Coronary artery (tissue), 2 donors: ENCODE results near the gene TNS3.

Experiments used
- DNase-seq: peaks from one replicate; pipeline ENCODE4 v3.0.0-alpha.2; 2017; ENCODE audit warnings: low spot score
- H3K27ac ChIP-seq, 2 donors: fragments of 200-600 bp; sonication (generic); one replicate each; pipeline ENCODE4 v1.5.1; 2016 to 2019
- H3K4me3 ChIP-seq: fragments of 200-600 bp; sonication (generic); 2 replicates; pipeline ENCODE4 v1.5.1; 2016; ENCODE audit warnings: mild to moderate bottlenecking, moderate library complexity
- TF ChIP-seq, protein P1 (sequence below): fragments of 200-600 bp; sonication (generic); IDR thresholded peaks from one replicate; pipeline ENCODE4 v1.5.1; 2019; ENCODE audit warnings: antibody characterized with exemption

The TNS3 gene

GRCh38 chr7:47401611-47402570 is 180.0 kb downstream of the TNS3 start:
- H3K27ac ChIP-seq = no peak overlapping the region
- DNase-seq = peak; percentile 55
- no peak overlapping the region for H3K4me3 ChIP-seq
- TF ChIP-seq, protein P1, sequence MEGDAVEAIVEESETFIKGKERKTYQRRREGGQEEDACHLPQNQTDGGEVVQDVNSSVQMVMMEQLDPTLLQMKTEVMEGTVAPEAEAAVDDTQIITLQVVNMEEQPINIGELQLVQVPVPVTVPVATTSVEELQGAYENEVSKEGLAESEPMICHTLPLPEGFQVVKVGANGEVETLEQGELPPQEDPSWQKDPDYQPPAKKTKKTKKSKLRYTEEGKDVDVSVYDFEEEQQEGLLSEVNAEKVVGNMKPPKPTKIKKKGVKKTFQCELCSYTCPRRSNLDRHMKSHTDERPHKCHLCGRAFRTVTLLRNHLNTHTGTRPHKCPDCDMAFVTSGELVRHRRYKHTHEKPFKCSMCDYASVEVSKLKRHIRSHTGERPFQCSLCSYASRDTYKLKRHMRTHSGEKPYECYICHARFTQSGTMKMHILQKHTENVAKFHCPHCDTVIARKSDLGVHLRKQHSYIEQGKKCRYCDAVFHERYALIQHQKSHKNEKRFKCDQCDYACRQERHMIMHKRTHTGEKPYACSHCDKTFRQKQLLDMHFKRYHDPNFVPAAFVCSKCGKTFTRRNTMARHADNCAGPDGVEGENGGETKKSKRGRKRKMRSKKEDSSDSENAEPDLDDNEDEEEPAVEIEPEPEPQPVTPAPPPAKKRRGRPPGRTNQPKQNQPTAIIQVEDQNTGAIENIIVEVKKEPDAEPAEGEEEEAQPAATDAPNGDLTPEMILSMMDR = no peak

- TF ChIP-seq, protein P1 = no peak
- DNase-seq = peak; percentile 45
- Histone ChIP-seq H3K4me3 (no peak overlapping the region), H3K27ac (no peak overlapping the region)
Observed at GRCh38 chr7:47400741-47401206, 181.1 kb downstream of the TNS3 start.

- Histone ChIP-seq H3K4me3 (no peak overlapping the region), H3K27ac (no peak overlapping the region)
- TF ChIP-seq, protein P1 = no peak
- peak; percentile 22 for DNase-seq
Observed at GRCh38 chr7:47400001-47400400, 181.9 kb downstream of the TNS3 start.

- TF ChIP-seq, protein P1 = no peak
- H3K27ac ChIP-seq = no peak overlapping the region
- H3K4me3 ChIP-seq = no peak overlapping the region
- DNase-seq = peak; percentile 65
Observed at GRCh38 chr7:47394751-47395252, 187.1 kb downstream of the TNS3 start.

GRCh38 chr7:47394216-47394615 is 187.7 kb downstream of the TNS3 start:
- H3K4me3 ChIP-seq = no peak overlapping the region
- TF ChIP-seq, protein P1 = no peak
- peak; percentile 55 for DNase-seq
- H3K27ac ChIP-seq = no peak overlapping the region

DNA sequence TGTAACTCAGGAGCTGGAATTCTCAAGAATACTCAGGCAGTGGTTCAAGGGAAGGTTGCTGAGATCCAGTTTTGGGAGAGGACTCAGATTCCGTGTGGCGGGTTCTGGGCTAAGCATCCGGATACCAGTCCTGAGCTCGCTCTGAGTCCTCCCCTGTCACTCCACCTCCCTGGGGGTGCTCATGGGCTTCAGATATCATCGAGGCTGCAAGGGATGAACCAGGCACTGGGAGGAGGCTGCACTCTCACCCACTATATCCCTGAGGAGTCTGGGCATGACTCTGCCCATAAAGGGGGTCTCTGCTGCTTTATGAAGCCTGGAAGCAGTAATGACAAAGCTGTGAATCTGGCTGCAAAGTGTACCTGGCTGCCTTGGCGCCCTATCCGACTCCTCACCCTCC is 188.5 kb downstream of the TNS3 start:
- no peak for DNase-seq
- Histone ChIP-seq H3K27ac (no peak overlapping the region), H3K4me3 (no peak overlapping the region)
- TF ChIP-seq, protein P1 = no peak
